NCI-H748 treated with DMSO at 0.1 percent for 48 hours (cell line): ENCODE measurements around the gene ADGRG2.

Experiments used
- DNase-seq: peaks from one replicate; lab custom pipeline; 2025; lab: John Stamatoyannopoulos, UW

ADGRG2 gene

GRCh38 chrX:18955676-18956075 lies 166.6 kb downstream of the ADGRG2 start:
- DNase-seq = no peak

GRCh38 chrX:18951032-18951431 lies 171.2 kb downstream of the ADGRG2 start:
- DNase-seq = no peak

- DNase-seq = no peak
These were observed 172.3 kb downstream of the ADGRG2 start for GRCh38 chrX:18949944-18950301.

DNA sequence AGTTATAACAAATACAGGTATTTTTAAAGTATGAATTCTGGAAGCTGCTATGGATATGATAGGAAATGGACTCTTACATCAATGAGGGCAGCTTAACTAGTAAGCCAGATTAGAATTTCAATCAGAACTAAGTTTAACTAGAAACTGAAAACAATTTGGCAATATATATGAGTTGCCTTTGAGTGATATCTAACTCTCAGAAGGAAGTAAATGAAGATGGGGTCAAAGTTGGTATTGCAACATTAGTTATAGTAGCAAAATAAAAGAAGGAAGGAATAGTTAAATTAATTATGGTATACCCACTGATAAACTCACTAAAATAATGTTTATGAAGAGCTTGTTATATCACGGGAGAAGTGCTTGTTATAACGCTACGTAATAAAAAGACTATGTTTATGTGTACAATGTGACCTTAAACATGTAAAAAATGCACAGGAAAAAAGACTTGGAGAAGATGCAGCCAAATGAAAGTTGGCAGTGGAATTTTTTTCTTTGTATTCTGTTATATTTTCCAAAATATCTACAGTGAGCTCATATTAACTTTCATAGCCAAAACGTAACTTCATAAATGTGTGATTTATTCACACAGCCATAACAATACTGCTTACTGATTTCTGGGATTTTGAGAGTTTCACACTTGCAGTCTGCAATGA lies 172.9 kb downstream of the ADGRG2 start:
- DNase-seq = no peak

- no peak for DNase-seq
These were observed 175.7 kb downstream of the ADGRG2 start for GRCh38 chrX:18946611-18947010.

- no peak for DNase-seq
These were observed 176.1 kb downstream of the ADGRG2 start for GRCh38 chrX:18946157-18946556.

DNA sequence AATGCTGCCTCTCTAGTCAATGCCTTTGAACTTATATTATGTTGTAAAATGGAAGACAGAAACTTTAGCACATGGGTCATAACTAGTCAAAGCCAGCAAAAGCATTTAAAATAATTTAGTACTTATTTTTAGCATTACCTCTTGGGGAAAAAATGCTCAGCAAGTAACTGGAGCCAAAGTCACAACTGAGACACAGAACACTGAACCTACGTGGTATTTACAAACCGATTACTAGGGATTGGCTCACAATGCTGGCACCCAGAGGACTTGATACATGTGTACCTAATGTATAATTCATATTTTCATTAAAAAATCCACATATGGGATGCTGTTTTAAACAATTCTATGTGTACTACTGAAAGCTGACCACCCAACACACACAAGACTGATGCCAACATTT lies 176.8 kb downstream of the ADGRG2 start:
- DNase-seq = no peak

GRCh38 chrX:18944482-18944881 lies 177.8 kb downstream of the ADGRG2 start:
- DNase-seq = no peak

DNA sequence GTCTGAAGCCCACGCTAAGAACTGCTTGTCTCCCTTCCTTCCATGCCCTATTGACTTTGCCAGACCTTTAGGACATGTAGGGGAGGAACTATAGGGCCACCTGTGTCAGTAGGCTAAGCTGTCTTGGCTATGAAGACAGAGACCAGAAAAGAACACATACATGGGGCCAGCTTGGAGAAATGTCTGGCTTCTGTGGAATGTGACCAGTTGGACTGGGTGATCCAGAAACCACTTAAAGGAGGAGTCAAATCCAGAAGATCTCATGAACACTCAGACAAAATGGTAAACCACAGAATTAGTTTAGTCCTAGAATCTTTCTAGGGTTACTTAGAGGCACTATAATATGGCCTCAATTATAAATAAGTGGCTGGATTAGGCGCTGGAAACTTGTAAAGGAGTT lies 180.4 kb downstream of the ADGRG2 start:
- no peak for DNase-seq
